ENCODE measurements around the gene HSF4. TPM values are rescaled to one million over a fixed set of nuclear protein-coding genes. Genes with fewer than 3 reads are reported as not detected.

The HSF4 gene
- total RNA-seq, 4 donors from 2014 or later, result 3.7 to 59.5 (median 19.6) TPM

- no peak for TF ChIP-seq POLR2A (IDR thresholded peaks at IDR 0.05)
- TF ChIP-seq, protein P1, sequence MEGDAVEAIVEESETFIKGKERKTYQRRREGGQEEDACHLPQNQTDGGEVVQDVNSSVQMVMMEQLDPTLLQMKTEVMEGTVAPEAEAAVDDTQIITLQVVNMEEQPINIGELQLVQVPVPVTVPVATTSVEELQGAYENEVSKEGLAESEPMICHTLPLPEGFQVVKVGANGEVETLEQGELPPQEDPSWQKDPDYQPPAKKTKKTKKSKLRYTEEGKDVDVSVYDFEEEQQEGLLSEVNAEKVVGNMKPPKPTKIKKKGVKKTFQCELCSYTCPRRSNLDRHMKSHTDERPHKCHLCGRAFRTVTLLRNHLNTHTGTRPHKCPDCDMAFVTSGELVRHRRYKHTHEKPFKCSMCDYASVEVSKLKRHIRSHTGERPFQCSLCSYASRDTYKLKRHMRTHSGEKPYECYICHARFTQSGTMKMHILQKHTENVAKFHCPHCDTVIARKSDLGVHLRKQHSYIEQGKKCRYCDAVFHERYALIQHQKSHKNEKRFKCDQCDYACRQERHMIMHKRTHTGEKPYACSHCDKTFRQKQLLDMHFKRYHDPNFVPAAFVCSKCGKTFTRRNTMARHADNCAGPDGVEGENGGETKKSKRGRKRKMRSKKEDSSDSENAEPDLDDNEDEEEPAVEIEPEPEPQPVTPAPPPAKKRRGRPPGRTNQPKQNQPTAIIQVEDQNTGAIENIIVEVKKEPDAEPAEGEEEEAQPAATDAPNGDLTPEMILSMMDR (IDR thresholded peaks at IDR 0.05), result no peak
Observed at GRCh38 chr16:67157892-67158635, 6.5 kb upstream of the HSF4 start.

DNA sequence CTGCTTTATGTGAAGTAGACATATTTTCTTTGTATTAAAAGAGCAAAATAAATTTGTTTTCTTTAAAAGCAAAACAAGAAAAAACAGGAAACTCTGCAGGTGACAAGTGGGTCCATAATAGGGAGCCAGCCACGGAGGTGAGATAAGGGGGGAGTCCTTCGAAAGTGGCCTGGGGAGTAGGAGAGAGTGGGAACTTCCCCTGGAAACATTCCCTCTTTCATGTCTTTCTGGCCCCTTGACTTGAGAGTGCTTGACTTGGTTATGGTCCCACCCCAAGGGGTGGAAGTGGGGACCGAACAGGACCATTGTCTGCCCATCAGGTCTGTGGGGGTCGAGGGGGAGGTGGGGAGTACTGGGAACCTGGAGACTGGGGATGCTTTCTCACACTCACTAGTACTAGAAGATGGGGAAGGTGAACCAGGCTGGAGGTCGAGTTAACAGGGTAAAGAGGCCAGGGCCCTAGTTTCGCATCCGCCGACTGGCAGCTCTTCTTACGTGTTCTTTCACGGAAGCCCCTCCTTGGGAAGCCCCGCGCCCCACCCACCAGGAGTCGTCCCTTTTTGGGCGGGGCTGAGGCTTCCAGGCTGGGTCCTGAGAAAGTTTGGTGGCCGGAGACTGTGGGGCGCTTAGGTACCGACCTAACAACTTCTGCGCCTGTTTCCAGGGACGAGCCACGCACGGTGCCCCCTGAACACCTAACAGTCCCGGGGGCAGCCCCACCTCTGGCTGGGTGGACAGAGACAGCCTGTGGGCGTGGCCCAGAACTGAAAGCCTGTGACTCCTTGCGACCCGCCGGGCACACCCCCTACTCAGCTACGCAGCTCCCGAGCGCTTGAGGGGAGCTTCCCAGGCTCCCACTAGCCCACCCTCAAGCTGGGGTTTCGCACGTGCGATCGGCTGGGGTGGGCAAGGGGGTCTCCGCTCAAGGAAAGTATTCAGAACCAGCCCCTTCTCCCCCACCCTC is 5.6 kb upstream of the HSF4 start:
- H3K27me3 ChIP-seq, result peaks cover 0 to 27% (median 0%) of the 10 kb centered on the region in 4 donors
- TF ChIP-seq POLR2A (IDR thresholded peaks at IDR 0.05), result peak in 1 of 4 donors; percentile 52
- TF ChIP-seq, protein P1 (IDR thresholded peaks at IDR 0.05), result no peak

More at GRCh38 chr16:67157892-67158635, 6.5 kb upstream of the HSF4 start:
- WGBS, 2 donors, result 68 to 73% methylated on average over 7 of the region's 7 CpGs
- Histone ChIP-seq H3K27me3 (peaks cover 0 to 18% (median 0%) of the 10 kb centered on the region in 4 donors), H3K9me3 (no peaks in the 10 kb centered on the region), H3K36me3 (no peaks in the 10 kb centered on the region), H3K4me1 (peaks cover 37 to 82% (median 40%) of the 10 kb centered on the region in 3 donors), H3K27ac (peak overlapping the region in 3 of 4 donors; percentile 26 to 93 (median 89)), H3K4me3 (no peak overlapping the region)
- no peak for DNase-seq
- intact Hi-C loops (cut with DNase I), result loop anchor here (5.0 to 10.0 kb wide), 2 partner anchors 143 to 181 kb away; no protein-coding TSS in a partner anchor

GRCh38 chr16:67161595-67162058 is 2.9 kb upstream of the HSF4 start:
- H3K9me3 ChIP-seq, result no peaks in the 10 kb centered on the region
- H3K4me3 ChIP-seq, result peak overlapping the region; percentile 62 to 83 (median 76)
- H3K4me1 ChIP-seq, result peaks cover 48 to 91% (median 52%) of the 10 kb centered on the region in 3 donors
- intact Hi-C loops (cut with DNase I), result no loop called here
- no peak for DNase-seq
- H3K27me3 ChIP-seq, result peaks cover 0 to 49% (median 0%) of the 10 kb centered on the region in 4 donors
- WGBS, 2 donors, result 46 to 60% methylated on average over 13 of the region's 25 CpGs
- TF ChIP-seq, protein P1 (IDR thresholded peaks at IDR 0.05), result no peak
- TF ChIP-seq POLR2A (IDR thresholded peaks at IDR 0.05), result no peak
- H3K27ac ChIP-seq, result peak overlapping the region in 1 of 4 donors; percentile 20
- H3K36me3 ChIP-seq, result no peaks in the 10 kb centered on the region

More for the DNA sequence above, 5.6 kb upstream of the HSF4 start:
- peak overlapping the region; percentile 62 to 83 (median 76) for H3K4me3 ChIP-seq
- peaks cover 45 to 91% (median 49%) of the 10 kb centered on the region in 3 donors for H3K4me1 ChIP-seq
- no peaks in the 10 kb centered on the region for H3K9me3 ChIP-seq
- WGBS, 2 donors, result 2 to 12% methylated on average over 12 to 14 of the region's 34 CpGs
- no peak for DNase-seq
- peak overlapping the region; percentile 89 to 95 (median 91) for H3K27ac ChIP-seq
- H3K36me3 ChIP-seq, result no peaks in the 10 kb centered on the region
- intact Hi-C loops (cut with DNase I), result loop anchor here (5.0 to 10.0 kb wide), 2 partner anchors 144 to 182 kb away; no protein-coding TSS in a partner anchor

DNA sequence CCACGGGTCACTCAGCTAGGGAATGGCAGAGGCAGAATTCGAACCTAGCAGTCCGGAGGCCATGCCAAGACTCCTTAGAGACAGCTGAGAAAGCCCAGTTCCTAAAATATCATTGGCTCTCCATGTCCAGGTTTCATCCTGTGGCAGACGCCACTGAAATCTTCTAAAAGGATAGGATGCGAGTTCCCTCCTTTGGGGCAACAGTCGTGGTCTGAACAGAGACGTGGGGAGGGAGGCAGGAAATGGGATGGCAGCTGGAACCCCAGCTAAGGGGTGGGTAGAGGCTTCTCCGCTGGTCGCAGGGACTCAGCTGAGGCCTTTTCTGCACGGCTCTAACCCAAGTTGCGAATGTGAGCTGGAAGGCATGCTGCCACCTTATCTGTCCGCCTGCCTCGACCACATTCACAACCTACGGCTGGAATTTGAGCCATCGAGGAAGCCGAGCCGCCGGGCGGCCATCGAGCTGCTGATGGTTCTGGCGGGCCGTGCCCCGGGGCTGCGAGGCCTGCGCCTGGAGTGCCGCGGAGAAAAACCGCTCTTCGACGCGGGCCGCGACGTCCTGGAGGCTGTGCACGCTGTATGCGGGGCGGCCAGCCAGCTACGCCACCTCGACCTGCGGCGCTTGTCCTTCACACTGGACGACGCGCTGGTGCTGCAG is 1.9 kb upstream of the HSF4 start:
- H3K4me3 ChIP-seq, result peak overlapping the region in 3 of 4 donors; percentile 43 to 63 (median 48)
- TF ChIP-seq POLR2A (IDR thresholded peaks at IDR 0.05), result no peak
- TF ChIP-seq, protein P1 (IDR thresholded peaks at IDR 0.05), result no peak
- intact Hi-C loops (cut with DNase I), result no loop called here
- H3K27me3 ChIP-seq, result peaks cover 0 to 49% (median 0%) of the 10 kb centered on the region in 4 donors
- peaks cover 47 to 83% (median 52%) of the 10 kb centered on the region in 3 donors for H3K4me1 ChIP-seq
- DNase-seq, result no peak
- H3K27ac ChIP-seq, result peak overlapping the region in 3 of 4 donors; percentile 78 to 87 (median 82)
- 47 to 55% methylated on average over 7 to 10 of the region's 44 CpGs for WGBS, 2 donors
- H3K9me3 ChIP-seq, result no peaks in the 10 kb centered on the region
- peaks cover 0 to 9% (median 0%) of the 10 kb centered on the region in 3 donors for H3K36me3 ChIP-seq

All from esophagus squamous epithelium (tissue), 5 donors.